ENCODE results near the gene GPC3.

GPC3 gene

GRCh38 chrX:133655275-133656265, 329.8 kb downstream of the GPC3 start:
- H2BK12ac ChIP-seq (ENCODE audit: low read length) = no peak overlapping the region
- no peaks in the 10 kb centered on the region for H3K79me1 ChIP-seq (ENCODE audit: low read depth, low read length)
- H2AK5ac ChIP-seq (ENCODE audit: low read depth, low read length) = no peak overlapping the region
- no peak overlapping the region for H3K4me2 ChIP-seq (ENCODE audit: insufficient read depth, low read length, poor library complexity, severe bottlenecking)
- no peaks in the 10 kb centered on the region for H3K9me3 ChIP-seq (replicated peaks in 1 of 2; ENCODE audit: control insufficient read depth in 2 of 2, insufficient read depth in 1 of 2, low read depth in 1 of 2, low read length in 2 of 2)
- no peak overlapping the region for H4K91ac ChIP-seq (ENCODE audit: low read depth, low read length, poor library complexity)
- H4K8ac ChIP-seq (ENCODE audit: low read depth, low read length) = no peak overlapping the region
- no peak overlapping the region for H2AFZ ChIP-seq (ENCODE audit: low read length)
- H3K4ac ChIP-seq (ENCODE audit: low read length) = no peak overlapping the region
- H3K23ac ChIP-seq (ENCODE audit: low read depth, low read length, poor library complexity) = no peak overlapping the region
- H3K9ac ChIP-seq (ENCODE audit: low read depth, low read length, poor library complexity) = no peak overlapping the region
- no CpG with 5 or more reads among the region's 2 CpGs for WGBS, 2 donors (ENCODE audit: extremely low coverage in 2 of 2, insufficient read length in 2 of 2, insufficient replicate concordance in 1 of 2)
- H3K27ac ChIP-seq (replicated peaks; ENCODE audit: low read length) = no peak overlapping the region
- DNase-seq (ENCODE audit: low spot score) = no peak
- H3K4me1 ChIP-seq (ENCODE audit: control insufficient read depth in 2 of 2, insufficient read depth in 1 of 2, low read depth in 1 of 2, low read length in 2 of 2) = peaks cover 0 to 2% of the 10 kb centered on the region in 2 donors
- H3K36me3 ChIP-seq (replicated peaks in 1 of 2; ENCODE audit: control insufficient read depth in 2 of 2, insufficient read depth in 2 of 2, low read length in 2 of 2) = peaks cover 0 to 4% of the 10 kb centered on the region in 2 donors
- no peak overlapping the region for H3K4me3 ChIP-seq (ENCODE audit: low read length in 2 of 2)
- H3K27me3 ChIP-seq (ENCODE audit: control insufficient read depth in 3 of 3, insufficient read depth in 3 of 3, low read depth in 1 of 3, low read length in 3 of 3) = no peaks in the 10 kb centered on the region
- H2BK5ac ChIP-seq (ENCODE audit: low read length) = no peak overlapping the region
- H3K14ac ChIP-seq (ENCODE audit: low read length) = no peak overlapping the region
- no peak overlapping the region for H2BK15ac ChIP-seq (ENCODE audit: low read length)
- no peak overlapping the region for H3K18ac ChIP-seq (ENCODE audit: low read length)
- H2BK120ac ChIP-seq (ENCODE audit: low read depth, low read length) = no peak overlapping the region

GRCh38 chrX:133654811-133655210, 330.6 kb downstream of the GPC3 start:
- H3K36me3 ChIP-seq (replicated peaks in 1 of 2; ENCODE audit: control insufficient read depth in 2 of 2, insufficient read depth in 2 of 2, low read length in 2 of 2) = peaks cover 0 to 4% of the 10 kb centered on the region in 2 donors
- H2AK5ac ChIP-seq (ENCODE audit: low read depth, low read length) = no peak overlapping the region
- H2BK12ac ChIP-seq (ENCODE audit: low read length) = no peak overlapping the region
- no peaks in the 10 kb centered on the region for H3K79me1 ChIP-seq (ENCODE audit: low read depth, low read length)
- no peaks in the 10 kb centered on the region for H3K9me3 ChIP-seq (replicated peaks in 1 of 2; ENCODE audit: control insufficient read depth in 2 of 2, insufficient read depth in 1 of 2, low read depth in 1 of 2, low read length in 2 of 2)
- no peak overlapping the region for H2BK120ac ChIP-seq (ENCODE audit: low read depth, low read length)
- no peaks in the 10 kb centered on the region for H3K27me3 ChIP-seq (ENCODE audit: control insufficient read depth in 3 of 3, insufficient read depth in 3 of 3, low read depth in 1 of 3, low read length in 3 of 3)
- no peak overlapping the region for H3K27ac ChIP-seq (replicated peaks; ENCODE audit: low read length)
- H2BK5ac ChIP-seq (ENCODE audit: low read length) = no peak overlapping the region
- DNase-seq (ENCODE audit: low spot score) = no peak
- no peak overlapping the region for H2BK15ac ChIP-seq (ENCODE audit: low read length)
- no peak overlapping the region for H3K18ac ChIP-seq (ENCODE audit: low read length)
- H4K8ac ChIP-seq (ENCODE audit: low read depth, low read length) = no peak overlapping the region
- no peak overlapping the region for H3K9ac ChIP-seq (ENCODE audit: low read depth, low read length, poor library complexity)
- no peak overlapping the region for H4K91ac ChIP-seq (ENCODE audit: low read depth, low read length, poor library complexity)
- peaks cover 1 to 7% of the 10 kb centered on the region in 2 donors for H3K4me1 ChIP-seq (ENCODE audit: control insufficient read depth in 2 of 2, insufficient read depth in 1 of 2, low read depth in 1 of 2, low read length in 2 of 2)
- no peak overlapping the region for H3K23ac ChIP-seq (ENCODE audit: low read depth, low read length, poor library complexity)
- no peak overlapping the region for H3K4me2 ChIP-seq (ENCODE audit: insufficient read depth, low read length, poor library complexity, severe bottlenecking)
- H3K14ac ChIP-seq (ENCODE audit: low read length) = no peak overlapping the region
- no peak overlapping the region for H2AFZ ChIP-seq (ENCODE audit: low read length)
- H3K4me3 ChIP-seq (ENCODE audit: low read length in 2 of 2) = no peak overlapping the region
- H3K4ac ChIP-seq (ENCODE audit: low read length) = no peak overlapping the region

- Histone ChIP-seq H3K27ac (replicated peaks; ENCODE audit: low read length) (no peak overlapping the region), H3K9me3 (replicated peaks in 1 of 2; ENCODE audit: control insufficient read depth in 2 of 2, insufficient read depth in 1 of 2, low read depth in 1 of 2, low read length in 2 of 2) (no peaks in the 10 kb centered on the region), H2BK15ac (ENCODE audit: low read length) (no peak overlapping the region), H3K79me1 (ENCODE audit: low read depth, low read length) (no peaks in the 10 kb centered on the region), H3K27me3 (ENCODE audit: control insufficient read depth in 3 of 3, insufficient read depth in 3 of 3, low read depth in 1 of 3, low read length in 3 of 3) (no peaks in the 10 kb centered on the region), H2AK5ac (ENCODE audit: low read depth, low read length) (no peak overlapping the region), H4K8ac (ENCODE audit: low read depth, low read length) (no peak overlapping the region), H2BK12ac (ENCODE audit: low read length) (no peak overlapping the region), H2BK5ac (ENCODE audit: low read length) (no peak overlapping the region), H3K9ac (ENCODE audit: low read depth, low read length, poor library complexity) (no peak overlapping the region), H3K23ac (ENCODE audit: low read depth, low read length, poor library complexity) (no peak overlapping the region), H3K4me2 (ENCODE audit: insufficient read depth, low read length, poor library complexity, severe bottlenecking) (no peak overlapping the region), H2BK120ac (ENCODE audit: low read depth, low read length) (no peak overlapping the region), H3K14ac (ENCODE audit: low read length) (no peak overlapping the region), H3K18ac (ENCODE audit: low read length) (no peak overlapping the region), H3K4ac (ENCODE audit: low read length) (no peak overlapping the region), H4K91ac (ENCODE audit: low read depth, low read length, poor library complexity) (no peak overlapping the region), H2AFZ (ENCODE audit: low read length) (no peak overlapping the region), H3K36me3 (replicated peaks in 1 of 2; ENCODE audit: control insufficient read depth in 2 of 2, insufficient read depth in 2 of 2, low read length in 2 of 2) (no peaks in the 10 kb centered on the region), H3K4me1 (ENCODE audit: control insufficient read depth in 2 of 2, insufficient read depth in 1 of 2, low read depth in 1 of 2, low read length in 2 of 2) (peaks cover 6 to 16% of the 10 kb centered on the region in 2 donors), H3K4me3 (ENCODE audit: low read length in 2 of 2) (no peak overlapping the region)
- no peak for DNase-seq (ENCODE audit: low spot score)
- no CpG with 5 or more reads among the region's 2 CpGs for WGBS, 2 donors (ENCODE audit: extremely low coverage in 2 of 2, insufficient read length in 2 of 2, insufficient replicate concordance in 1 of 2)
These were observed 332.0 kb downstream of the GPC3 start for GRCh38 chrX:133653358-133653757.

- Histone ChIP-seq H3K9me3 (replicated peaks in 1 of 2; ENCODE audit: control insufficient read depth in 2 of 2, insufficient read depth in 1 of 2, low read depth in 1 of 2, low read length in 2 of 2) (no peaks in the 10 kb centered on the region), H3K23ac (ENCODE audit: low read depth, low read length, poor library complexity) (no peak overlapping the region), H3K4me1 (ENCODE audit: control insufficient read depth in 2 of 2, insufficient read depth in 1 of 2, low read depth in 1 of 2, low read length in 2 of 2) (peaks cover 8 to 18% of the 10 kb centered on the region in 2 donors), H3K14ac (ENCODE audit: low read length) (no peak overlapping the region), H2AFZ (ENCODE audit: low read length) (no peak overlapping the region), H2BK12ac (ENCODE audit: low read length) (no peak overlapping the region), H2BK5ac (ENCODE audit: low read length) (no peak overlapping the region), H3K4me3 (ENCODE audit: low read length in 2 of 2) (no peak overlapping the region), H2BK120ac (ENCODE audit: low read depth, low read length) (no peak overlapping the region), H4K91ac (ENCODE audit: low read depth, low read length, poor library complexity) (no peak overlapping the region), H3K79me1 (ENCODE audit: low read depth, low read length) (no peaks in the 10 kb centered on the region), H3K18ac (ENCODE audit: low read length) (no peak overlapping the region), H2AK5ac (ENCODE audit: low read depth, low read length) (no peak overlapping the region), H4K8ac (ENCODE audit: low read depth, low read length) (no peak overlapping the region), H3K36me3 (replicated peaks in 1 of 2; ENCODE audit: control insufficient read depth in 2 of 2, insufficient read depth in 2 of 2, low read length in 2 of 2) (peaks cover 0 to under 1% of the 10 kb centered on the region in 2 donors), H3K27ac (replicated peaks; ENCODE audit: low read length) (no peak overlapping the region), H3K4me2 (ENCODE audit: insufficient read depth, low read length, poor library complexity, severe bottlenecking) (no peak overlapping the region), H2BK15ac (ENCODE audit: low read length) (no peak overlapping the region), H3K4ac (ENCODE audit: low read length) (no peak overlapping the region), H3K27me3 (ENCODE audit: control insufficient read depth in 3 of 3, insufficient read depth in 3 of 3, low read depth in 1 of 3, low read length in 3 of 3) (peaks cover 0 to 7% (median 0%) of the 10 kb centered on the region in 3 experiments), H3K9ac (ENCODE audit: low read depth, low read length, poor library complexity) (no peak overlapping the region)
- no peak for DNase-seq (ENCODE audit: low spot score)
- no CpG with 5 or more reads among the region's 1 CpG for whole genome bisulfite sequencing, 2 donors (ENCODE audit: extremely low coverage in 2 of 2, insufficient read length in 2 of 2, insufficient replicate concordance in 1 of 2)
These were observed 333.2 kb downstream of the GPC3 start for GRCh38 chrX:133652185-133652584.
